Parathyroid adenoma (tissue), 2 donors: ENCODE data around the gene NNT.

ENCODE experiments used
- H2AFZ ChIP-seq: fragments of 300-600 bp; sonication (generic); one replicate; pipeline ENCODE4 v1.7.0; 2017; ENCODE audit warnings: antibody characterized with exemption, mild to moderate bottlenecking
- H3K27ac ChIP-seq: fragments of 300-600 bp; sonication (generic); one replicate; pipeline ENCODE4 v1.7.0; 2017
- H3K27me3 ChIP-seq: fragments of 300-600 bp; sonication (generic); one replicate; pipeline ENCODE4 v1.7.0; 2017; ENCODE audit warnings: low read length; ENCODE audit not compliant: control insufficient read depth, insufficient read depth
- H3K36me3 ChIP-seq: fragments of 300-600 bp; sonication (generic); one replicate; pipeline ENCODE4 v1.7.0; 2017; ENCODE audit warnings: low read length; ENCODE audit not compliant: control insufficient read depth, insufficient read depth
- H3K4me1 ChIP-seq: fragments of 300-600 bp; sonication (generic); one replicate; pipeline ENCODE4 v1.7.0; 2017; ENCODE audit warnings: control low read depth
- H3K4me2 ChIP-seq: fragments of 300-600 bp; sonication (generic); one replicate; pipeline ENCODE4 v1.7.0; 2017; ENCODE audit warnings: low read length
- H3K4me3 ChIP-seq: fragments of 300-600 bp; sonication (generic); one replicate; pipeline ENCODE4 v1.7.0; 2017; ENCODE audit warnings: low read depth, low read length
- H3K79me2 ChIP-seq: fragments of 300-600 bp; sonication (generic); one replicate; pipeline ENCODE4 v1.7.0; 2017; ENCODE audit warnings: control low read depth
- H3K9ac ChIP-seq: fragments of 300-600 bp; sonication (generic); one replicate; pipeline ENCODE4 v1.7.0; 2017; ENCODE audit warnings: mild to moderate bottlenecking
- H3K9me3 ChIP-seq: fragments of 300-600 bp; sonication (generic); one replicate; pipeline ENCODE4 v1.7.0; 2017; ENCODE audit warnings: low read length; ENCODE audit not compliant: control insufficient read depth
- TF ChIP-seq, protein P1 (sequence below): fragments of 300-600 bp; sonication (generic); IDR thresholded peaks from one replicate; pipeline ENCODE4 v1.7.0; 2017; ENCODE audit warnings: antibody characterized with exemption, mild to moderate bottlenecking
- donor health status: primary hyperparathyroidism.

Gene NNT

GRCh38 chr5:43675357-43675756, 72.4 kb downstream of the NNT start:
- Histone ChIP-seq H3K4me3 (no peak overlapping the region), H3K9me3 (no peaks in the 10 kb centered on the region), H3K27ac (no peak overlapping the region), H3K4me1 (no peaks in the 10 kb centered on the region), H3K4me2 (no peak overlapping the region), H2AFZ (no peak overlapping the region), H3K9ac (no peak overlapping the region), H3K79me2 (peaks cover 3% of the 10 kb centered on the region), H3K36me3 (no peaks in the 10 kb centered on the region), H3K27me3 (no peaks in the 10 kb centered on the region)
- TF ChIP-seq, protein P1, sequence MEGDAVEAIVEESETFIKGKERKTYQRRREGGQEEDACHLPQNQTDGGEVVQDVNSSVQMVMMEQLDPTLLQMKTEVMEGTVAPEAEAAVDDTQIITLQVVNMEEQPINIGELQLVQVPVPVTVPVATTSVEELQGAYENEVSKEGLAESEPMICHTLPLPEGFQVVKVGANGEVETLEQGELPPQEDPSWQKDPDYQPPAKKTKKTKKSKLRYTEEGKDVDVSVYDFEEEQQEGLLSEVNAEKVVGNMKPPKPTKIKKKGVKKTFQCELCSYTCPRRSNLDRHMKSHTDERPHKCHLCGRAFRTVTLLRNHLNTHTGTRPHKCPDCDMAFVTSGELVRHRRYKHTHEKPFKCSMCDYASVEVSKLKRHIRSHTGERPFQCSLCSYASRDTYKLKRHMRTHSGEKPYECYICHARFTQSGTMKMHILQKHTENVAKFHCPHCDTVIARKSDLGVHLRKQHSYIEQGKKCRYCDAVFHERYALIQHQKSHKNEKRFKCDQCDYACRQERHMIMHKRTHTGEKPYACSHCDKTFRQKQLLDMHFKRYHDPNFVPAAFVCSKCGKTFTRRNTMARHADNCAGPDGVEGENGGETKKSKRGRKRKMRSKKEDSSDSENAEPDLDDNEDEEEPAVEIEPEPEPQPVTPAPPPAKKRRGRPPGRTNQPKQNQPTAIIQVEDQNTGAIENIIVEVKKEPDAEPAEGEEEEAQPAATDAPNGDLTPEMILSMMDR, result no peak

DNA sequence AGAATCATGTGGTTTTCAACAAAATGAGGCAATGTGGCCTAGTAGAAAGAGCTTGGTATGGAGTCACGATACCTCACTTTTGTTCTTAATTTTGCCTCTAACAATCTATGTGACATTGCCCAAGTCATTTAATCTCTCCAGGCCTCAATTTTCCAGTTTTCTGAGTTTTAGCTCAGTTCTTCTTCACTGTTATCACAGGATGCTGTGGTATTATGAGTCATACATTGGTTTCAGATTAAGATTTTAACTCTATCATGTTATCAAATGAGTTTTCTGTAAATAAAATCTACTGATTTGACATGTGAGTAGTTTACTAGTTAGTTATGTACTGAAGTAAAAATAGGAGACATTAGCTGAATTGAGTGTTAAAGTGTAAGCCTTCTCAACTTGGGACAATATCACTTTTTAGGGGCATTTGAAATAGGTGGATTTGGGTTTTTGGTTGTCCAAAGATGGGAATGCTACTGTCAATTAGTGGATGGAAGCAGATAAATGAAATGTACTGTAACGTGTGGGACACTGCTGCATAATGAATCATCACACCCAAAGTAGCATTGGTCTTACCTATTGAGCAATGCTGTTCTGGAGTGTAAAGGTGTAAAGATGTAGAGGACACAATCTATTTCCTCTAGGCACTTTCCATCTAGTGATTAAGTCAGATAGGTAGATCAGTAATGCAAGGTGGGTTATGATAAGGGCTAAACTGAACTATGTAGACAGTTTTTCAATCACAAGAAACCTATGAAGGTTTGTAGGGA, 73.3 kb downstream of the NNT start:
- Histone ChIP-seq H3K27me3 (no peaks in the 10 kb centered on the region), H3K4me2 (no peak overlapping the region), H3K4me3 (no peak overlapping the region), H3K9me3 (no peaks in the 10 kb centered on the region), H3K79me2 (no peaks in the 10 kb centered on the region), H3K36me3 (no peaks in the 10 kb centered on the region), H3K27ac (no peak overlapping the region), H3K9ac (no peak overlapping the region), H2AFZ (no peak overlapping the region), H3K4me1 (no peaks in the 10 kb centered on the region)
- TF ChIP-seq, protein P1, result no peak

- Histone ChIP-seq H3K4me2 (no peak overlapping the region), H3K36me3 (no peaks in the 10 kb centered on the region), H3K79me2 (no peaks in the 10 kb centered on the region), H3K9ac (no peak overlapping the region), H3K4me3 (no peak overlapping the region), H3K9me3 (no peaks in the 10 kb centered on the region), H2AFZ (no peak overlapping the region), H3K27ac (no peak overlapping the region), H3K4me1 (no peaks in the 10 kb centered on the region), H3K27me3 (no peaks in the 10 kb centered on the region)
- TF ChIP-seq, protein P1, result no peak
Measured at GRCh38 chr5:43677253-43677652, 74.3 kb downstream of the NNT start.

DNA sequence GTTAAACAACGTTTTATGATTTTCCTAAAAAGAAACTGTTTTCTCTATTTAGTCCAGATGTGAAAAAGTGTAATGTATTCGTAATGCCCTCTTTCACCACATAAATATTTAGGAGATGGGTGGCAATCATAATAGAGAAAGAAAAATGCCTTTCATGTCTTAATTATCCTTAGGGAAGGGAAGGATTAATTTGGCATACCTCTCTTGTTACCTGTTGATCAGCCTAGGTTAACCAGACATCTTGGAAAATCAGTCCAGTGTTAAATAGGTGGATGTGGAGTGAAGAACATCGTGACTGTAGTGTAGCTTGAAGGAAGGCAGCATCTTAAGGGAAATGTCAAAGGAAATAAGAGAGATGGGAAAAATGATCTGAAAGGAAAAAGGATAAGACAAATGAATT, 76.2 kb downstream of the NNT start:
- Histone ChIP-seq H3K4me1 (no peaks in the 10 kb centered on the region), H3K4me3 (no peak overlapping the region), H3K79me2 (no peaks in the 10 kb centered on the region), H3K27me3 (no peaks in the 10 kb centered on the region), H3K27ac (no peak overlapping the region), H2AFZ (no peak overlapping the region), H3K4me2 (no peak overlapping the region), H3K9me3 (no peaks in the 10 kb centered on the region), H3K9ac (no peak overlapping the region), H3K36me3 (no peaks in the 10 kb centered on the region)
- TF ChIP-seq, protein P1, result no peak

DNA sequence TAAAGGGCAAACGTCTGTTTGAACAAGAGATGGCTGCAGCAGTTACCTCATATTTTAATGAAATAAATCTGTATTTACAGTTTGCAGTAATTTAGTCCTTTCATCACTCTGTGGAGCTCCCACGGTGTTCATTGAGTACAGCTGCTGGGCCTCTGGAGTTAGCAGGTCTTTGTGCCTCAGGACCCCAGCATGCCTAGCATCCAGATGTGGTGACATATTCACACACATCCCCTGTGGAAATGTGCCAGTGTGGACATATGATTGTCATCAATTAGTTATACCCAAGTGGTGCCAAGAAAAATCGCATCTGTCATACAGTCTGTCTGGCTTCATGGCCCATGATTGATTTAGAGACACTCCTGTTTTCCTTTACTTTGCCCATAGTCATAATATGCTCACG, 77.3 kb downstream of the NNT start:
- no peak overlapping the region for H2AFZ ChIP-seq
- no peak overlapping the region for H3K27ac ChIP-seq
- no peaks in the 10 kb centered on the region for H3K79me2 ChIP-seq
- no peak overlapping the region for H3K9ac ChIP-seq
- no peak overlapping the region for H3K4me3 ChIP-seq
- no peaks in the 10 kb centered on the region for H3K9me3 ChIP-seq
- no peaks in the 10 kb centered on the region for H3K27me3 ChIP-seq
- no peaks in the 10 kb centered on the region for H3K36me3 ChIP-seq
- TF ChIP-seq, protein P1, result no peak
- H3K4me2 ChIP-seq, result no peak overlapping the region
- H3K4me1 ChIP-seq, result no peaks in the 10 kb centered on the region
